ENCODE data around the gene CDNF.

CDNF gene

GRCh38 chr10:14798636-14799035 is 39.2 kb downstream of the CDNF start:
- DNase-seq (ENCODE audit: low read depth in 2 of 2): no peak

DNA sequence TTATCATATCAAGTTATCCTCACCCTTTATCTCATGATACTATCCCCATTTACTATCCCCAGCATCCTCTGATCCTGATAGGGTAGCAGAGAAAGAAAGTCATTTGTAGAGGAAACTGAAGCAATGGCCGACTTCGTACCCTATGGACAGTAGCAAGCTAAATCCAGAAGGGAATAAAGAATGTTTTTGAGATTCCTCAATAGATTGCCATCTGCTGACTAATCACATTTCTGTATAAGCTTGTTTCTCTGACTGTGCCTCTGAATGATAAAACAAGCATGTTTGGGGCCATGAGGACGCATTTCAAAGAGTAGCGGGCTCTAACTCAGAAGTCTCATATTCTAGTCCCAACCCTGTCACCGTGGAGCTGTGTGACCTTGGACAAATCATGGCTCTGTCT is 49.9 kb downstream of the CDNF start:
- no peak for DNase-seq (ENCODE audit: low read depth in 2 of 2)

DNA sequence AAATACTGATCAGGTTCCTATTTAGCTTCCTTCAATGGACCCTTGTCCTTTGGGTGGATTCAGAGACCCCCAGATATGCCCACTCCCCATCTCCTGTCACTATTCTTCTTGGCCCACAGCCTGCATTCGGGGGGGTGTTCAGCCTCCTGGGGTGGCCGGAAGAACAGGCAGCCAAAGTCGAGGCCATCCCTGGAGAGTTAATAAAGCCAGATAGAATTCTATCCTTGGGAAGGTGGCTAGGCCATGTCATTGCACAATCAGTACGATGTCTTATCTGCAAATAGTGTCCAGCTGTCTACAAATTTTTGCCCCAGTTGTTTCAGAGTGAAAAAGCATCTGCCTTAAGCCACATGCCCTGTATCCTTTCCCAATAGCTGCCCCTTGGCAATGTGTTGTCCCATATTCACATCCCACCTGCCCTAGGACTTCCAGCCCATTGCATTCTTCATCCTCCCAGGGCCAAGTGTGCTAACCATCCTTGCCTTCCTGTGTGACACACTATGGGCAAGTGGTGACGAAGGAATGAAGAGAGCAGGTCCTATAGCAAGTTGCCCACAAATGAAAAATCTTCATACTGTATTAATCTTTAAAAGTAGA is 53.3 kb downstream of the CDNF start:
- DNase-seq (ENCODE audit: low read depth in 2 of 2): no peak

DNA sequence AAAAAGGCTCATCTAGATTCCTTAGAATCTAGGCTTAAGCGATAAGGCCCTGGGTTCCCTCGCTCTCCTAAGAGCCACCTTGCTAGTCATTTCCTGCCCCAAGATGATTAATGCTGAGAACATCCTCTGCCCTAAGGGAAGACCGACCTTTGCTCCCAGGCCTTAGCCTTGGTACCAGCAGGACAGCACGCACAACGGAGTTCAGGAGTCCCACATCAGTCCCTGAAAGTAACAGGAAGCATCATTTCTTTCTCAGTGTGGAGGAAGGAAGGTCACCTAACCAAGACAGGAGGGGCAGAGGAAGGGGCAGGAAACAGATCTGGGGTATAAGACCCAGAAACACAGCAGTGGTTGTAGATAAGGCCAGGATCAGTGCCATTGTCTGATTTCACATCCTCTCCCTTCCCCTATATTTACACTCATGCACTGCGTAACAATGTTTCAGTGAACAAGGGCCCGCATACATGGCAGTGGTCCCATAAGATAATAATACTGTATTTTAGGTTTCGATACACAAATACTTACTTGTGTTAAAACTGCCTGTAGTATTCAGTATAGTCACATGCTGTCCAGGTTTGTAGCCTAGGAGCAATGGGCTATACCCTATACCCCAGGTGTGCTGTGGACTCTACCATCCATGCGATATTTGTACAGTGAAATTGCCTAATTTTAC is 55.0 kb downstream of the CDNF start:
- DNase-seq (ENCODE audit: low read depth in 2 of 2): no peak

DNA sequence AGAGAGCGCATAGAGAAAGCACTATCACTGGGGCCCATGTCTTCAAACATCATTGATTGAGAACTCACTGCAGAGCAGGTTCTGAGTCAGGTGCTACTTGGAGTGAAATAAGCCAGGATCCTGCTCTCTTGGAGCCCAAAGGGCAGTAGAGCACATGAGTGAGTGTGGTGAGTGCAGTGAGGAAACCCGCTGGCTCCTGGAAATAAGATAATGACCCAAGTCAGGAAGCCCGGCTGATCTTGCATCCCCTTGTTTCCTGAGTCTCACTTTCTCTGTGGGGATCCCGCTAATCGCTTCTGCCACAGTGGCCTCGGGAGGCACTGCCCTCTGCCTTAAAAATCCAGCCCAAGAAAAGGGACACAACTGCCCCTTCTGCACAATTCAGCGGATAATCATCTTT is 56.1 kb downstream of the CDNF start:
- DNase-seq (ENCODE audit: low read depth in 2 of 2): no peak

DNA sequence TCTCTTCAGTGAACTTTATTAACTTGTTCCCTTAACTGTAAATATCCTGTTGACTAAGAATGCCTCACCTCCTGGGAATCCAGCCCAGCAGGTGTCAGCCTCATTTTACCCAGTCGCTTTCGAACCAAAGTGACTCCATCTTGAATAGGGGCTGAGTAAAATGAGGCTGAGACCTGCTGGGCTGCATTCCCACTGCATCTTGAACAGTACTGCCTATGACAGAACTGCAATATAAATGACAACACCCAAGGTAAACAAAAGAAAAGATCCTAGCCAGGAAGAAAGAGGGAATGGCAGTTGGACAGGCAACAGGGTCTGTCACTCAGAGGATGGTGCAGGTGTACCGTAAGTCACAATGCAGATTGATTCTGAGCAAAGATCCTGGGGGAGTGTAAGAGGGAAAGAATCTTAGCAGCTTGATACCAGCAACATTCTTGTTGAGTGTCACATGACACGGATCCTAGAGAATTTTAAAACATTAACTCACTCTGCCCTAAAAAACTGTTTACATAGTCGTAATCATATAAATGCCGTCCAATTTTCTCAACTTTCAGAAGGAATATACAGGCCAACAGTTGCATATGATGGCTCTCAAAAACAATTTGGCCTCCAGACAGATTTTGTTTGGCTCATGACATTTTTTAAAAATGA is 58.7 kb downstream of the CDNF start:
- DNase-seq (ENCODE audit: low read depth in 2 of 2): no peak

DNA sequence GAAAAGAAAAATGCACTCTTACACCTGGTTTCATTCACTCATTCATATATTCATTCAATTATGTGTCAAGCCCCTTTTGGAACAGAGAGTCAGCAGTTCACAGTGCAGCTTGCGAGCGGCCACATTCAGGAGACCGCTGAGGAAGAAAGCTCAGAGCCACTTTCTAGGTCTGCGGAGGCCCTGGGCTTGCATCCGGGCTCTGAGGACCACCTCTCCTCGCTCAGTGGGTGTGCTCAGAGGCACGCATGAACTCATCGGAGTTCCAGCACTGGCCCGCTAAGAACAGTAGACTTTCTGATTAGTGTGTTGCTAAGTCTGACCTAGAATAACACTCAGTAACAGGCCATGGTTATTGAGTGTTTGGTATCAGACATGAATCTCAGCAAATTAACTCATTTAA is 61.3 kb downstream of the CDNF start:
- no peak for DNase-seq (ENCODE audit: low read depth in 2 of 2)

GRCh38 chr10:14775656-14776055 is 62.2 kb downstream of the CDNF start:
- no peak for DNase-seq (ENCODE audit: low read depth in 2 of 2)

- DNase-seq (ENCODE audit: low read depth in 2 of 2): no peak
Measured at GRCh38 chr10:14774797-14775196, 63.0 kb downstream of the CDNF start, which contains the start of gene FAM107B. TSS of gene FAM107B (minus strand) at chr10:14774897. CDS start at chr10:14774663, 234 bp downstream.

DNA sequence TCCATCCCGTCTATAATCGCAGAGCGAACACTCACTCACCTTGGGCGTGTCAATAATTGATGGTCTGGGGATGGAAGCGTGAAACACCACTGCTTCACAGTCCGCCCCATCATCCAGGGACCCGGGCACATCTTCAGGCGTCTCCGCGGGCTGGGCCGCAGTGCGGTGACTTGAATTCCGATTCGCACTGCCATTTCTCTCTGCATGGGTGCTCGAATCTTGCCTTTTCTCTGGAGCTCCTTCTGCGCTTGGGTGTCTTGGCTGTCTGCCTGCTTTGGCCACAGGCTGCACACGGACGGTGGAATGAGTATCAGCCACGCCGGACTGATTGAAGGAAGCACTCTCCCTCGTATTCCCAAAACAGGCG is 63.6 kb downstream of the CDNF start:
- DNase-seq (ENCODE audit: low read depth in 2 of 2): no peak

- no peak for DNase-seq (ENCODE audit: low read depth in 2 of 2)
Measured at GRCh38 chr10:14773551-14774213, 64.2 kb downstream of the CDNF start.

- no peak for DNase-seq (ENCODE audit: low read depth in 2 of 2)
Measured at GRCh38 chr10:14772399-14772798, 65.4 kb downstream of the CDNF start.

GRCh38 chr10:14770927-14771326 is 66.9 kb downstream of the CDNF start:
- DNase-seq (ENCODE audit: low read depth in 2 of 2): no peak
